ENCODE measurements around the gene GRM7.

- TF ChIP-seq CTCF (IDR thresholded peaks at IDR 0.05) (no peak), POLR2A (IDR thresholded peaks at IDR 0.05) (no peak)
These were observed 889.2 kb downstream of the GRM7 start for GRCh38 chr3:7749931-7750695.

Measured in body of pancreas (tissue), 4 donors.